ENCODE measurements around the gene GAD1.

GRCh38 chr2:170887496-170887895, 70.8 kb downstream of the GAD1 start:
- TF ChIP-seq CTCF (conservative IDR thresholded peaks at IDR 0.05 in 1 of 2, IDR thresholded peaks at IDR 0.05 in 1 of 2; ENCODE audit: extremely low read depth in 1 of 2, insufficient read depth in 1 of 2, low read depth in 1 of 2, low read length in 2 of 2): no peak
- no peak for TF ChIP-seq EZH2 (IDR thresholded peaks at IDR 0.05; ENCODE audit: borderline replicate concordance, low read length)

All from mammary epithelial cell (primary cell).